GM23248 (cell line): Measurements from ENCODE around the gene ZNF606. TPM values are rescaled to one million over a fixed set of nuclear protein-coding genes. Genes with fewer than 3 reads are reported as not detected.

Experiments
- DNase-seq: peaks from one replicate; pipeline ENCODE4 v3.0.0-alpha.2; 2015
- H2AFZ ChIP-seq: fragments of 200-600 bp; sonication (generic); 2 replicates; pipeline ENCODE4 v1.6.1; 2016; ENCODE audit warnings: antibody characterized with exemption
- H3F3A ChIP-seq: fragments of 200-600 bp; sonication (generic); 2 replicates; pipeline ENCODE4 v1.6.1; 2016; ENCODE audit warnings: mild to moderate bottlenecking, antibody characterized with exemption, mixed run types; ENCODE audit not compliant: insufficient read depth
- H3K27ac ChIP-seq: fragments of 200-600 bp; sonication (generic); 2 replicates; pipeline ENCODE4 v1.5.1; 2016; ENCODE audit warnings: mild to moderate bottlenecking
- H3K27me3 ChIP-seq: fragments of 200-600 bp; sonication (generic); replicated peaks from 2 replicates; pipeline ENCODE4 v1.6.1; 2016; ENCODE audit warnings: mild to moderate bottlenecking; ENCODE audit not compliant: insufficient read depth
- H3K36me3 ChIP-seq: fragments of 200-600 bp; sonication (generic); 2 replicates; pipeline ENCODE4 v1.6.1; 2016; ENCODE audit warnings: low read depth, mild to moderate bottlenecking
- H3K4me1 ChIP-seq: fragments of 200-600 bp; sonication (generic); 2 replicates; pipeline ENCODE4 v1.6.1; 2016; ENCODE audit warnings: mild to moderate bottlenecking; ENCODE audit not compliant: insufficient read depth
- H3K4me2 ChIP-seq: fragments of 200-600 bp; sonication (generic); one replicate; pipeline ENCODE4 v1.6.1; 2016; ENCODE audit warnings: mild to moderate bottlenecking; ENCODE audit not compliant: unreplicated experiment
- H3K4me3 ChIP-seq: fragments of 200-600 bp; sonication (generic); 2 replicates; pipeline ENCODE4 v1.5.1; 2016; ENCODE audit warnings: mild to moderate bottlenecking
- H3K79me2 ChIP-seq: fragments of 200-600 bp; sonication (generic); 2 replicates; pipeline ENCODE4 v1.6.1; 2016; ENCODE audit warnings: mild to moderate bottlenecking; ENCODE audit not compliant: insufficient read depth
- H3K9ac ChIP-seq: fragments of 200-600 bp; sonication (generic); 2 replicates; pipeline ENCODE4 v1.6.1; 2016; ENCODE audit warnings: mild to moderate bottlenecking
- H3K9me2 ChIP-seq: fragments of 200-600 bp; sonication (generic); 2 replicates; pipeline ENCODE4 v1.6.1; 2016; ENCODE audit warnings: mixed run types, mild to moderate bottlenecking, moderate library complexity; ENCODE audit not compliant: insufficient read depth
- H3K9me3 ChIP-seq: fragments of 200-600 bp; sonication (generic); one replicate; pipeline ENCODE4 v1.6.1; 2017; ENCODE audit warnings: low read depth
- H4K20me1 ChIP-seq: fragments of 200-600 bp; sonication (generic); 2 replicates; pipeline ENCODE4 v1.6.0; 2016; ENCODE audit not compliant: insufficient read depth
- EZH2 ChIP-seq: fragments of 200-600 bp; sonication (generic); IDR thresholded peaks from 2 replicates; pipeline ENCODE4 v1.6.1; 2018; ENCODE audit warnings: antibody characterized with exemption, mild to moderate bottlenecking; ENCODE audit not compliant: insufficient read depth, poor library complexity, severe bottlenecking
- EZH2phosphoT487 ChIP-seq: fragments of 200-600 bp; sonication (generic); IDR thresholded peaks from 2 replicates; pipeline ENCODE4 v1.6.1; 2018; ENCODE audit warnings: antibody characterized with exemption, moderate library complexity, mild to moderate bottlenecking, low read depth; ENCODE audit not compliant: insufficient read depth
- WGBS, 2 experiments: methylation state at CpG; one replicate each; pipeline ENCODE4 v1.1.6; 2015 to 2017; ENCODE audit warnings: low lambda C conversion rate in 2 of 2, low coverage in 1 of 2; ENCODE audit errors: missing lambda C conversion rate in 2 of 2; 5-methylcytosine and 5-hydroxymethylcytosine counted together
- in situ Hi-C: fragments of 300-500 bp; cut with MboI; formaldehyde crosslinking; loops from 2 replicates; pipeline ENCODE4 v1.15.0; 2020
- polyA plus RNA-seq: library from polyadenylated mRNA; unstranded; fragments of >200 nt; fragmentation: Nextera tagmentation; extraction: Ambion mirVana; gene quantifications from 2 replicates; pipeline ENCODE4 v1.2.1, GENCODE V29; 2016
- total RNA-seq: library from RNA; depleted of rRNA; stranded (reverse); fragments of >200 nt; shearing (Covaris generic); gene quantifications from 2 replicates; pipeline ENCODE4 v1.2.3, GENCODE V29; 2014

Gene ZNF606
- total and polyA plus RNA-seq, 2 experiments from 2014 or later, result 8.1 to 15.0 TPM

DNA sequence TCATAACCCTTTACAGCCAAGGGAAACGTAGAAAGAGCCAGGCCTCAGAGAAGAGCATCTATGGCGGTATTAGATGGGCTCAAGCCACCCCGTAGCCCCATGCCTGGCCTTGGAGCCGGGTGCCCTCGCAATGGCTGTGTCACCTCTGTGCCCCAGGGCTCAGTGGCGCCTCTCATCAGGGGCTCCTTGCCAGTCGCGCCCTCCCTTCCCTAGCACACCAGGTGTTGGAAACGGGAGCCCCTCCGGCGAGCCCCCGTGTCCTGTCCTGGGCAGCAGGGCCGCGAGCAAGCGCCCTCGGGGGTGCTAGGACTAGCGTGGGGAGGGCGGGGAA is 55.6 kb downstream of the ZNF606 start:
- peak; percentile 42 for DNase-seq
- H3K79me2 ChIP-seq, result peaks cover 55% of the 10 kb centered on the region
- H3K27ac ChIP-seq, result peak overlapping the region; percentile 73
- no peaks in the 10 kb centered on the region for H4K20me1 ChIP-seq
- no peak for TF ChIP-seq EZH2phosphoT487
- TF ChIP-seq EZH2, result no peak
- no peaks in the 10 kb centered on the region for H3K9me2 ChIP-seq
- H3K27me3 ChIP-seq, result no peaks in the 10 kb centered on the region
- H3K9ac ChIP-seq, result peak overlapping the region; percentile 96
- peak overlapping the region; percentile 98 for H2AFZ ChIP-seq
- H3K4me3 ChIP-seq, result peak overlapping the region; percentile 93
- H3F3A ChIP-seq, result no peaks in the 10 kb centered on the region
- H3K9me3 ChIP-seq, result no peaks in the 10 kb centered on the region
- WGBS, 2 experiments, result 1 to 2% methylated on average over 15 to 17 of the region's 18 CpGs
- H3K4me2 ChIP-seq, result peak overlapping the region; percentile 89
- H3K36me3 ChIP-seq, result peaks cover 14% of the 10 kb centered on the region
- in situ Hi-C loops, result no loop called here
- peaks cover 8% of the 10 kb centered on the region; the same call in 1 of the 2 replicates for H3K4me1 ChIP-seq

- Histone ChIP-seq H3F3A (no peaks in the 10 kb centered on the region), H3K4me1 (peaks cover 8% of the 10 kb centered on the region; the same call in 1 of the 2 replicates), H3K9ac (peak overlapping the region; percentile 96), H3K27ac (no peak overlapping the region), H3K36me3 (peaks cover 21% of the 10 kb centered on the region), H3K4me2 (peak overlapping the region; percentile 89), H4K20me1 (no peaks in the 10 kb centered on the region), H2AFZ (no peak overlapping the region), H3K9me3 (peaks cover 3% of the 10 kb centered on the region), H3K4me3 (peak overlapping the region; percentile 93), H3K9me2 (no peaks in the 10 kb centered on the region), H3K27me3 (no peaks in the 10 kb centered on the region), H3K79me2 (peaks cover 59% of the 10 kb centered on the region)
- DNase-seq, result no peak
- TF ChIP-seq EZH2phosphoT487 (no peak), EZH2 (no peak)
- in situ Hi-C loops, result no loop called here
- 73 to 86% methylated on average over 2 of the region's 2 CpGs for WGBS, 2 experiments
These were observed 56.3 kb downstream of the ZNF606 start for GRCh38 chr19:57946316-57946715.

DNA sequence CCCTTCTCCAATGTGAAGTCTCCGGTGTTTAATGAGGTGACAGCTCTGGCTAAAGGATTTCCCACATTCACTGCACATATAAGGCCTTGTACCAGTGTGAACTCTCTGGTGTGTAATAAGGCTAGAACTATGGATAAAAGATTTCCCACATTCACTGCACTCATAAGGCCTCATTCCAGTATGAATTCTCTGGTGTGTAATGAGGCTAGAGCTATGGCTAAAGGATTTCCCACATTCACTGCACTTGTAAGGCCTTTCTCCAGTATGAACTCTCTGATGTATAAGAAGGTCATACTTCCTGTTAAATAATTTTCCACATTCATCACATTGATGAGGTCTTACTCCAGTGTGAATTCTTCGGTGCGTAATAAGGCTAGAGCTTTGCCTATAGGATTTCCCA is 61.0 kb downstream of the ZNF606 start:
- Histone ChIP-seq H3K27me3 (no peaks in the 10 kb centered on the region), H4K20me1 (no peaks in the 10 kb centered on the region), H3F3A (0 out of 2 replicates have a peak, but pooled peaks cover under 1% of the 10 kb centered on the region), H3K4me2 (no peak overlapping the region), H3K9ac (no peak overlapping the region), H3K36me3 (peaks cover 32% of the 10 kb centered on the region), H3K79me2 (peaks cover 66% of the 10 kb centered on the region), H3K4me3 (no peak overlapping the region), H2AFZ (no peak overlapping the region), H3K9me3 (peaks cover 4% of the 10 kb centered on the region), H3K9me2 (no peaks in the 10 kb centered on the region), H3K27ac (no peak overlapping the region), H3K4me1 (peaks cover 5% of the 10 kb centered on the region; the same call in 1 of the 2 replicates)
- TF ChIP-seq EZH2 (no peak), EZH2phosphoT487 (no peak)
- DNase-seq, result no peak
- in situ Hi-C loops, result no loop called here
- WGBS, 2 experiments, result 98 to 100% methylated on average over 3 of the region's 3 CpGs

GRCh38 chr19:57935731-57936130 is 66.9 kb downstream of the ZNF606 start:
- Histone ChIP-seq H3F3A (0 out of 2 replicates have a peak, but pooled peaks cover 12% of the 10 kb centered on the region), H3K27me3 (no peaks in the 10 kb centered on the region), H3K36me3 (peaks cover 13% of the 10 kb centered on the region; the same call in 1 of the 2 replicates), H3K9me3 (no peaks in the 10 kb centered on the region), H3K9me2 (no peaks in the 10 kb centered on the region), H3K4me2 (no peak overlapping the region), H3K79me2 (peaks cover 56% of the 10 kb centered on the region), H3K4me3 (peak overlapping the region; percentile 98), H3K4me1 (peaks cover 6% of the 10 kb centered on the region; the same call in 1 of the 2 replicates), H4K20me1 (no peaks in the 10 kb centered on the region), H3K9ac (no peak overlapping the region), H3K27ac (no peak overlapping the region), H2AFZ (peak overlapping the region; percentile 100)
- in situ Hi-C loops, result no loop called here
- WGBS, 2 experiments, result 81 to 84% methylated on average over 12 of the region's 12 CpGs
- TF ChIP-seq EZH2 (no peak), EZH2phosphoT487 (no peak)
- DNase-seq, result no peak
